ENCODE measurements around the gene PRPF4. TPM values are rescaled to one million over a fixed set of nuclear protein-coding genes. Genes with fewer than 3 reads are reported as not detected.

The PRPF4 gene
- polyA plus RNA-seq (2013, experiment 1 of 2) = 23.7 TPM
- 23.9 TPM for polyA plus RNA-seq (2013, experiment 2 of 2)

- Histone ChIP-seq H3K14ac (ENCODE audit: low read length) (peak within 1 kb of the TSS; percentile 60), H3K27ac (replicated peaks; ENCODE audit: low read length) (peak within 1 kb of the TSS; percentile 70), H2AK5ac (ENCODE audit: low read depth, low read length) (no peak within 1 kb of the TSS), H2AFZ (ENCODE audit: low read length) (peak within 1 kb of the TSS; percentile 92), H3K9ac (ENCODE audit: low read depth, low read length, poor library complexity) (peak within 1 kb of the TSS; percentile 82), H4K91ac (ENCODE audit: low read depth, low read length, poor library complexity) (no peak within 1 kb of the TSS), H3K79me1 (ENCODE audit: low read depth, low read length) (no peaks in the 10 kb centered on the region), H4K8ac (ENCODE audit: low read depth, low read length) (no peak within 1 kb of the TSS), H3K27me3 (ENCODE audit: control insufficient read depth in 3 of 3, insufficient read depth in 3 of 3, low read depth in 1 of 3, low read length in 3 of 3) (no peaks in the 10 kb centered on the region), H3K36me3 (replicated peaks in 1 of 2; ENCODE audit: control insufficient read depth in 2 of 2, insufficient read depth in 2 of 2, low read length in 2 of 2) (peaks cover 28 to 69% of the 10 kb centered on the region in 2 donors), H3K4me3 (ENCODE audit: low read length in 2 of 2) (peak within 1 kb of the TSS; percentile 62 to 99), H3K9me3 (replicated peaks in 1 of 2; ENCODE audit: control insufficient read depth in 2 of 2, insufficient read depth in 1 of 2, low read depth in 1 of 2, low read length in 2 of 2) (no peaks in the 10 kb centered on the region), H2BK12ac (ENCODE audit: low read length) (no peak within 1 kb of the TSS), H3K4ac (ENCODE audit: low read length) (no peak within 1 kb of the TSS), H3K4me2 (ENCODE audit: insufficient read depth, low read length, poor library complexity, severe bottlenecking) (peak within 1 kb of the TSS; percentile 71), H3K18ac (ENCODE audit: low read length) (peak within 1 kb of the TSS; percentile 96), H2BK120ac (ENCODE audit: low read depth, low read length) (no peak within 1 kb of the TSS), H2BK15ac (ENCODE audit: low read length) (no peak within 1 kb of the TSS), H2BK5ac (ENCODE audit: low read length) (peak within 1 kb of the TSS; percentile 26), H3K4me1 (ENCODE audit: control insufficient read depth in 2 of 2, insufficient read depth in 1 of 2, low read depth in 1 of 2, low read length in 2 of 2) (peaks cover 4% of the 10 kb centered on the region in 2 donors), H3K23ac (ENCODE audit: low read depth, low read length, poor library complexity) (peak within 1 kb of the TSS; percentile 81)
- DNase-seq (ENCODE audit: low spot score) = peak; percentile 97
- WGBS, 2 donors (ENCODE audit: extremely low coverage in 2 of 2, insufficient read length in 2 of 2, insufficient replicate concordance in 1 of 2) = no CpG with 5 or more reads among the region's 63 CpGs
These were observed at the start of gene PRPF4, which contains the start of gene CDC26 for GRCh38 chr9:113275157-113276131. PRPF4 (plus strand) TSS chr9:113275658; CDS start chr9:113275744, 86 bp downstream. CDC26 (minus strand) TSS chr9:113275572; CDS start chr9:113272507, 3,065 bp downstream.

- Histone ChIP-seq H3K18ac (ENCODE audit: low read length) (no peak overlapping the region), H3K4me2 (ENCODE audit: insufficient read depth, low read length, poor library complexity, severe bottlenecking) (no peak overlapping the region), H3K14ac (ENCODE audit: low read length) (no peak overlapping the region), H2BK120ac (ENCODE audit: low read depth, low read length) (no peak overlapping the region), H2BK15ac (ENCODE audit: low read length) (no peak overlapping the region), H2BK12ac (ENCODE audit: low read length) (no peak overlapping the region), H2AK5ac (ENCODE audit: low read depth, low read length) (no peak overlapping the region), H4K91ac (ENCODE audit: low read depth, low read length, poor library complexity) (no peak overlapping the region), H3K79me1 (ENCODE audit: low read depth, low read length) (no peaks in the 10 kb centered on the region), H2BK5ac (ENCODE audit: low read length) (no peak overlapping the region), H3K4ac (ENCODE audit: low read length) (no peak overlapping the region), H4K8ac (ENCODE audit: low read depth, low read length) (no peak overlapping the region), H2AFZ (ENCODE audit: low read length) (no peak overlapping the region), H3K23ac (ENCODE audit: low read depth, low read length, poor library complexity) (no peak overlapping the region), H3K27ac (replicated peaks; ENCODE audit: low read length) (no peak overlapping the region), H3K27me3 (ENCODE audit: control insufficient read depth in 3 of 3, insufficient read depth in 3 of 3, low read depth in 1 of 3, low read length in 3 of 3) (no peaks in the 10 kb centered on the region), H3K9ac (ENCODE audit: low read depth, low read length, poor library complexity) (no peak overlapping the region), H3K36me3 (replicated peaks in 1 of 2; ENCODE audit: control insufficient read depth in 2 of 2, insufficient read depth in 2 of 2, low read length in 2 of 2) (peaks cover 0 to 13% of the 10 kb centered on the region in 2 donors), H3K4me1 (ENCODE audit: control insufficient read depth in 2 of 2, insufficient read depth in 1 of 2, low read depth in 1 of 2, low read length in 2 of 2) (peaks cover 2 to 3% of the 10 kb centered on the region in 2 donors), H3K9me3 (replicated peaks in 1 of 2; ENCODE audit: control insufficient read depth in 2 of 2, insufficient read depth in 1 of 2, low read depth in 1 of 2, low read length in 2 of 2) (no peaks in the 10 kb centered on the region), H3K4me3 (ENCODE audit: low read length in 2 of 2) (no peak overlapping the region)
- WGBS, 2 donors (ENCODE audit: extremely low coverage in 2 of 2, insufficient read length in 2 of 2, insufficient replicate concordance in 1 of 2) = no CpG with 5 or more reads among the region's 1 CpG
- DNase-seq (ENCODE audit: low spot score) = no peak
These were observed 48.0 kb upstream of the PRPF4 start for GRCh38 chr9:113227436-113227835.

- Histone ChIP-seq H2BK15ac (ENCODE audit: low read length) (no peak overlapping the region), H4K91ac (ENCODE audit: low read depth, low read length, poor library complexity) (no peak overlapping the region), H3K36me3 (replicated peaks in 1 of 2; ENCODE audit: control insufficient read depth in 2 of 2, insufficient read depth in 2 of 2, low read length in 2 of 2) (peaks cover 0 to 13% of the 10 kb centered on the region in 2 donors), H3K79me1 (ENCODE audit: low read depth, low read length) (no peaks in the 10 kb centered on the region), H3K4me1 (ENCODE audit: control insufficient read depth in 2 of 2, insufficient read depth in 1 of 2, low read depth in 1 of 2, low read length in 2 of 2) (no peaks in the 10 kb centered on the region), H3K4me3 (ENCODE audit: low read length in 2 of 2) (no peak overlapping the region), H3K18ac (ENCODE audit: low read length) (no peak overlapping the region), H2AK5ac (ENCODE audit: low read depth, low read length) (no peak overlapping the region), H2BK5ac (ENCODE audit: low read length) (no peak overlapping the region), H2BK120ac (ENCODE audit: low read depth, low read length) (no peak overlapping the region), H3K14ac (ENCODE audit: low read length) (no peak overlapping the region), H3K4me2 (ENCODE audit: insufficient read depth, low read length, poor library complexity, severe bottlenecking) (no peak overlapping the region), H3K23ac (ENCODE audit: low read depth, low read length, poor library complexity) (no peak overlapping the region), H3K4ac (ENCODE audit: low read length) (no peak overlapping the region), H3K9ac (ENCODE audit: low read depth, low read length, poor library complexity) (no peak overlapping the region), H2BK12ac (ENCODE audit: low read length) (no peak overlapping the region), H3K27me3 (ENCODE audit: control insufficient read depth in 3 of 3, insufficient read depth in 3 of 3, low read depth in 1 of 3, low read length in 3 of 3) (no peaks in the 10 kb centered on the region), H3K9me3 (replicated peaks in 1 of 2; ENCODE audit: control insufficient read depth in 2 of 2, insufficient read depth in 1 of 2, low read depth in 1 of 2, low read length in 2 of 2) (no peaks in the 10 kb centered on the region), H4K8ac (ENCODE audit: low read depth, low read length) (no peak overlapping the region), H2AFZ (ENCODE audit: low read length) (no peak overlapping the region), H3K27ac (replicated peaks; ENCODE audit: low read length) (no peak overlapping the region)
- no CpG with 5 or more reads among the region's 3 CpGs for WGBS, 2 donors (ENCODE audit: extremely low coverage in 2 of 2, insufficient read length in 2 of 2, insufficient replicate concordance in 1 of 2)
- no peak for DNase-seq (ENCODE audit: low spot score)
These were observed 47.3 kb upstream of the PRPF4 start for GRCh38 chr9:113228130-113228665.

GRCh38 chr9:113231701-113232100 lies 43.8 kb upstream of the PRPF4 start:
- no peak overlapping the region for H2BK15ac ChIP-seq (ENCODE audit: low read length)
- no peak overlapping the region for H4K91ac ChIP-seq (ENCODE audit: low read depth, low read length, poor library complexity)
- H3K23ac ChIP-seq (ENCODE audit: low read depth, low read length, poor library complexity) = no peak overlapping the region
- H2AK5ac ChIP-seq (ENCODE audit: low read depth, low read length) = no peak overlapping the region
- no peaks in the 10 kb centered on the region for H3K9me3 ChIP-seq (replicated peaks in 1 of 2; ENCODE audit: control insufficient read depth in 2 of 2, insufficient read depth in 1 of 2, low read depth in 1 of 2, low read length in 2 of 2)
- no peak overlapping the region for H2BK120ac ChIP-seq (ENCODE audit: low read depth, low read length)
- no peaks in the 10 kb centered on the region for H3K4me1 ChIP-seq (ENCODE audit: control insufficient read depth in 2 of 2, insufficient read depth in 1 of 2, low read depth in 1 of 2, low read length in 2 of 2)
- H3K14ac ChIP-seq (ENCODE audit: low read length) = no peak overlapping the region
- H3K27me3 ChIP-seq (ENCODE audit: control insufficient read depth in 3 of 3, insufficient read depth in 3 of 3, low read depth in 1 of 3, low read length in 3 of 3) = no peaks in the 10 kb centered on the region
- no peak overlapping the region for H2BK12ac ChIP-seq (ENCODE audit: low read length)
- no peaks in the 10 kb centered on the region for H3K36me3 ChIP-seq (replicated peaks in 1 of 2; ENCODE audit: control insufficient read depth in 2 of 2, insufficient read depth in 2 of 2, low read length in 2 of 2)
- no peak overlapping the region for H3K27ac ChIP-seq (replicated peaks; ENCODE audit: low read length)
- no peak for DNase-seq (ENCODE audit: low spot score)
- no peak overlapping the region for H3K4me3 ChIP-seq (ENCODE audit: low read length in 2 of 2)
- H2BK5ac ChIP-seq (ENCODE audit: low read length) = no peak overlapping the region
- no peak overlapping the region for H3K18ac ChIP-seq (ENCODE audit: low read length)
- H3K9ac ChIP-seq (ENCODE audit: low read depth, low read length, poor library complexity) = no peak overlapping the region
- no peak overlapping the region for H2AFZ ChIP-seq (ENCODE audit: low read length)
- no CpG with 5 or more reads among the region's 2 CpGs for WGBS, 2 donors (ENCODE audit: extremely low coverage in 2 of 2, insufficient read length in 2 of 2, insufficient replicate concordance in 1 of 2)
- H3K79me1 ChIP-seq (ENCODE audit: low read depth, low read length) = no peaks in the 10 kb centered on the region
- H4K8ac ChIP-seq (ENCODE audit: low read depth, low read length) = no peak overlapping the region
- H3K4ac ChIP-seq (ENCODE audit: low read length) = no peak overlapping the region
- no peak overlapping the region for H3K4me2 ChIP-seq (ENCODE audit: insufficient read depth, low read length, poor library complexity, severe bottlenecking)
